HCT116 (cell line): ENCODE results near the gene SEC24B. TPM values are rescaled to one million over a fixed set of nuclear protein-coding genes. Genes with fewer than 3 reads are reported as not detected.

Experiments
- ATAC-seq: fragments of 200-7000 bp; cut with Tn5 transposase; 2 replicates; pipeline ENCODE4 v1.9.1; 2020; ENCODE audit warnings: mild to moderate bottlenecking, moderate library complexity
- BruUV-seq: library from RNA; stranded (reverse); fragments of 400-500 nt; replicated peaks from 2 replicates; lab custom pipeline; 2021; lab: Mats Ljungman, UMichigan
- CTCF ChIA-PET: fragments of 300-600 bp; sonication (Branson Sonifier 250); formaldehyde crosslinking; loops from one replicate; lab custom pipeline; 2021; ENCODE audit warnings: antibody characterized with exemption; lab: Charles Lee
- POLR2A ChIA-PET: fragments of 300-600, 350-600 bp; sonication (Branson Sonifier 250); formaldehyde crosslinking; loops from one replicate; lab custom pipeline; 2021; ENCODE audit warnings: antibody characterized with exemption; lab: Charles Lee
- RAD21 ChIA-PET, 2 experiments: fragments of 300-600 bp; sonication (Branson Sonifier 250); formaldehyde crosslinking; loops; one replicate each; lab custom pipeline; 2023; ENCODE audit warnings: low total read pairs in 2 of 2; ENCODE audit not compliant: uncharacterized antibody in 2 of 2, unreplicated experiment in 2 of 2, low non-redundant PET in 1 of 2; lab: Charles Lee
- DNase-seq: peaks from one replicate; pipeline ENCODE4 v3.0.0-alpha.2; 2010; ENCODE audit warnings: low read depth, low spot score
- H2AFZ ChIP-seq: fragments of 200-600 bp; shearing (Covaris generic), sonication (generic); 2 replicates; pipeline ENCODE4 v1.6.1; 2017; ENCODE audit warnings: low read depth, mixed run types, mixed read lengths, antibody characterized with exemption, low read length; ENCODE audit not compliant: poor library complexity, severe bottlenecking
- H3K27ac ChIP-seq: 2 replicates; pipeline ENCODE4 v1.5.1; 2012; ENCODE audit warnings: low read depth, low read length
- H3K27me3 ChIP-seq: fragments of 200-600 bp; sonication (generic); 2 replicates; pipeline ENCODE4 v1.6.1; 2016; ENCODE audit warnings: mixed run types, low read length, mixed read lengths; ENCODE audit not compliant: insufficient read depth
- H3K36me3 ChIP-seq, 2 experiments: fragments of 200-500 bp in 1 of 2; fragments of 200-600 bp in 1 of 2; sonication (Bioruptor generic) in 1 of 2; sonication (generic) in 1 of 2; 2 replicates each; pipeline versions ENCODE4 v1.5.1 to v1.6.1; 2014 to 2016; ENCODE audit warnings: low read length in 2 of 2, inconsistent platforms in 1 of 2, mixed read lengths in 1 of 2, mixed run types in 1 of 2; ENCODE audit not compliant: insufficient read depth in 2 of 2, control insufficient read depth in 1 of 2
- H3K4me1 ChIP-seq, 2 experiments: fragments of 200-600 bp in 1 of 2; sonication (generic) in 1 of 2; 2 replicates each; pipeline versions ENCODE4 v1.5.1 to v1.6.1; 2012 to 2017; ENCODE audit warnings: low read length in 2 of 2, inconsistent platforms in 1 of 2, mild to moderate bottlenecking in 1 of 2, mixed read lengths in 1 of 2, mixed run types in 1 of 2, moderate library complexity in 1 of 2; ENCODE audit not compliant: insufficient read depth in 2 of 2, control insufficient read depth in 1 of 2
- H3K4me2 ChIP-seq: fragments of 200-600 bp; sonication (generic); 2 replicates; pipeline ENCODE4 v1.6.1; 2017; ENCODE audit warnings: mixed run types, low read length, mixed read lengths
- H3K4me3 ChIP-seq, 2 experiments: fragments of 200-600 bp in 1 of 2; sonication (generic) in 1 of 2; replicated peaks in 1 of 2; 2 replicates each; pipeline ENCODE4 v1.5.1; 2011 to 2016; ENCODE audit warnings: low read length in 2 of 2, control low read depth in 1 of 2, low read depth in 1 of 2, mild to moderate bottlenecking in 1 of 2, mixed read lengths in 1 of 2, mixed run types in 1 of 2
- H3K79me2 ChIP-seq: fragments of 200-600 bp; sonication (generic); 2 replicates; pipeline ENCODE4 v1.6.1; 2017; ENCODE audit warnings: mild to moderate bottlenecking, mixed run types, low read length, moderate library complexity, mixed read lengths; ENCODE audit not compliant: insufficient read depth
- H3K9ac ChIP-seq: fragments of 200-600 bp; sonication (generic); 2 replicates; pipeline ENCODE4 v1.6.1; 2016; ENCODE audit warnings: low read length, mixed read lengths
- H3K9me2 ChIP-seq: fragments of 200-600 bp; sonication (generic), shearing (Covaris generic); 2 replicates; pipeline ENCODE4 v1.6.1; 2017; ENCODE audit warnings: mixed run types, mild to moderate bottlenecking, moderate library complexity; ENCODE audit not compliant: insufficient read depth
- H3K9me3 ChIP-seq, 2 experiments: fragments of 200-500 bp in 1 of 2; fragments of 200-600 bp in 1 of 2; sonication (Bioruptor generic) in 1 of 2; sonication (generic) in 1 of 2; 2 replicates each; pipeline ENCODE4 v1.6.1; 2014 to 2017; ENCODE audit warnings: low read length in 2 of 2, mixed read lengths in 2 of 2, inconsistent platforms in 1 of 2, low read depth in 1 of 2, mild to moderate bottlenecking in 1 of 2, mixed run types in 1 of 2, moderate library complexity in 1 of 2; ENCODE audit not compliant: control insufficient read depth in 1 of 2, insufficient read depth in 1 of 2
- H4K20me1 ChIP-seq: fragments of 200-600 bp; sonication (generic), shearing (Covaris generic); 2 replicates; pipeline ENCODE4 v1.6.1; 2017; ENCODE audit warnings: mixed run types, mild to moderate bottlenecking, moderate library complexity; ENCODE audit not compliant: insufficient read depth
- ELF1 ChIP-seq: IDR thresholded peaks from 2 replicates; pipeline ENCODE4 v1.6.1; 2012; ENCODE audit warnings: low read depth, borderline replicate concordance
- EZH2 ChIP-seq: fragments of 200-600 bp; sonication (generic); IDR thresholded peaks from 2 replicates; pipeline ENCODE4 v1.6.1; 2017; ENCODE audit warnings: antibody characterized with exemption, mixed run types
- EZH2phosphoT487 ChIP-seq: fragments of 200-600 bp; IDR thresholded peaks from 2 replicates; pipeline ENCODE4 v1.6.1; 2018; ENCODE audit warnings: antibody characterized with exemption, borderline replicate concordance
- FOSL1 ChIP-seq: IDR thresholded peaks from 2 replicates; pipeline ENCODE4 v1.6.1; 2012; ENCODE audit warnings: low read depth
- SIN3A ChIP-seq: IDR thresholded peaks from 2 replicates; pipeline ENCODE4 v1.6.1; 2012; ENCODE audit warnings: low read depth
- SP1 ChIP-seq: IDR thresholded peaks from 2 replicates; pipeline ENCODE4 v1.6.1; 2012; ENCODE audit warnings: low read depth
- intact Hi-C: fragments of 100-400 bp; cut with micrococcal nuclease; formaldehyde crosslinking; loops from 2 replicates; pipeline ENCODE4 v1.10.0; 2022
- total RNA-seq: library from RNA; stranded (reverse); gene quantifications from one replicate; pipeline ENCODE4 v1.2.1, GENCODE V29; 2021; ENCODE audit not compliant: unreplicated experiment
- TF ChIP-seq, protein P1 (sequence below): IDR thresholded peaks from 2 replicates; pipeline ENCODE4 v1.6.1; 2012; ENCODE audit warnings: low read depth
- TF ChIP-seq, protein P2 (sequence below): IDR thresholded peaks from 2 replicates; pipeline ENCODE4 v1.6.1; 2012
- TF ChIP-seq, protein P3 (sequence below): IDR thresholded peaks from 2 replicates; pipeline ENCODE4 v1.6.1; 2012

SEC24B gene
- total RNA-seq, 1 experiment from 2014 or later, result 33.0 TPM

DNA sequence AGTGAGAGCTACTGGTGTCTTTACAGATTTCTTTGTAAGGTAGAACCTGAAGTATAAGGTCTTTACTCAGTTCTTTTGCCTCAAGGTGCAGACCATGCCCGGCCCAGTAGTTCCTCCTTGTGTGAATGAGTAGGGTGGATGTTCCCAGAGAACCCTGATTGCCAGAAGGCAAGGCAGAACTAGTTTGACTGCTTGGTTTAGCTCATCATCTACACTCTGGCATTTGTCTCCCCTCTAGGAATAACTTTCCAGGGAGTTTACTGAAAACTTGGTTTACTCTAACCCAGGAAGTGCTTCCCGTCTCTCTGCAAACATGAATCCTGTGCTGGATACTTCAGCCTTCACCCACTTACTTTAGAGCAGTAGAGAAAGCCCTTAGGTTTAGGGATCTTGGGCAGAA is 155.5 kb downstream of the SEC24B start:
- no TSS peak for BruUV-seq
- no peak for ATAC-seq
- H3K9me2 ChIP-seq, result no peaks in the 10 kb centered on the region
- H3K79me2 ChIP-seq, result no peaks in the 10 kb centered on the region
- no peak for DNase-seq
- H3K9me3 ChIP-seq, result no peaks in the 10 kb centered on the region
- RAD21 ChIA-PET, result no interaction called here
- intact Hi-C loops, result no loop called here
- no peak overlapping the region for H3K27ac ChIP-seq
- no peak overlapping the region for H3K9ac ChIP-seq
- no peak for TF ChIP-seq EZH2phosphoT487
- TF ChIP-seq ELF1, result no peak
- TF ChIP-seq EZH2, result no peak
- TF ChIP-seq SP1, result no peak
- no peak for TF ChIP-seq SIN3A
- TF ChIP-seq, protein P1, sequence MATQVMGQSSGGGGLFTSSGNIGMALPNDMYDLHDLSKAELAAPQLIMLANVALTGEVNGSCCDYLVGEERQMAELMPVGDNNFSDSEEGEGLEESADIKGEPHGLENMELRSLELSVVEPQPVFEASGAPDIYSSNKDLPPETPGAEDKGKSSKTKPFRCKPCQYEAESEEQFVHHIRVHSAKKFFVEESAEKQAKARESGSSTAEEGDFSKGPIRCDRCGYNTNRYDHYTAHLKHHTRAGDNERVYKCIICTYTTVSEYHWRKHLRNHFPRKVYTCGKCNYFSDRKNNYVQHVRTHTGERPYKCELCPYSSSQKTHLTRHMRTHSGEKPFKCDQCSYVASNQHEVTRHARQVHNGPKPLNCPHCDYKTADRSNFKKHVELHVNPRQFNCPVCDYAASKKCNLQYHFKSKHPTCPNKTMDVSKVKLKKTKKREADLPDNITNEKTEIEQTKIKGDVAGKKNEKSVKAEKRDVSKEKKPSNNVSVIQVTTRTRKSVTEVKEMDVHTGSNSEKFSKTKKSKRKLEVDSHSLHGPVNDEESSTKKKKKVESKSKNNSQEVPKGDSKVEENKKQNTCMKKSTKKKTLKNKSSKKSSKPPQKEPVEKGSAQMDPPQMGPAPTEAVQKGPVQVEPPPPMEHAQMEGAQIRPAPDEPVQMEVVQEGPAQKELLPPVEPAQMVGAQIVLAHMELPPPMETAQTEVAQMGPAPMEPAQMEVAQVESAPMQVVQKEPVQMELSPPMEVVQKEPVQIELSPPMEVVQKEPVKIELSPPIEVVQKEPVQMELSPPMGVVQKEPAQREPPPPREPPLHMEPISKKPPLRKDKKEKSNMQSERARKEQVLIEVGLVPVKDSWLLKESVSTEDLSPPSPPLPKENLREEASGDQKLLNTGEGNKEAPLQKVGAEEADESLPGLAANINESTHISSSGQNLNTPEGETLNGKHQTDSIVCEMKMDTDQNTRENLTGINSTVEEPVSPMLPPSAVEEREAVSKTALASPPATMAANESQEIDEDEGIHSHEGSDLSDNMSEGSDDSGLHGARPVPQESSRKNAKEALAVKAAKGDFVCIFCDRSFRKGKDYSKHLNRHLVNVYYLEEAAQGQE, result no peak
- TF ChIP-seq, protein P2, sequence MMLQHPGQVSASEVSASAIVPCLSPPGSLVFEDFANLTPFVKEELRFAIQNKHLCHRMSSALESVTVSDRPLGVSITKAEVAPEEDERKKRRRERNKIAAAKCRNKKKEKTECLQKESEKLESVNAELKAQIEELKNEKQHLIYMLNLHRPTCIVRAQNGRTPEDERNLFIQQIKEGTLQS, result no peak
- TF ChIP-seq FOSL1, result no peak
- TF ChIP-seq, protein P3, sequence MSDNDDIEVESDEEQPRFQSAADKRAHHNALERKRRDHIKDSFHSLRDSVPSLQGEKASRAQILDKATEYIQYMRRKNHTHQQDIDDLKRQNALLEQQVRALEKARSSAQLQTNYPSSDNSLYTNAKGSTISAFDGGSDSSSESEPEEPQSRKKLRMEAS, result no peak
- H3K4me1 ChIP-seq, result no peaks in the 10 kb centered on the region
- CTCF ChIA-PET, result no interaction called here
- H2AFZ ChIP-seq, result no peak overlapping the region
- H3K4me2 ChIP-seq, result no peak overlapping the region
- H4K20me1 ChIP-seq, result no peaks in the 10 kb centered on the region
- POLR2A ChIA-PET, result no interaction called here
- no peaks in the 10 kb centered on the region for H3K27me3 ChIP-seq
- no peak overlapping the region for H3K4me3 ChIP-seq
- H3K36me3 ChIP-seq, result no peaks in the 10 kb centered on the region
